ENCODE data around the gene EMX1.
A peak's percentile ranks its signal among the peaks of the same experiment; 100 is the strongest.

EMX1 gene

GRCh38 chr2:72933207-72933606 is 15.9 kb downstream of the EMX1 start:
- DNase-seq = no peak
- H3K27me3 ChIP-seq (ENCODE audit: insufficient read depth, low read length, poor library complexity) = peaks cover 3% of the 10 kb centered on the region
- no peak overlapping the region for H3K4me3 ChIP-seq (ENCODE audit: low read depth in 1 of 2, low read length in 2 of 2)
- no peaks in the 10 kb centered on the region for H3K9me3 ChIP-seq (ENCODE audit: insufficient read depth, low read length, severe bottlenecking)
- no peak overlapping the region for H3K9ac ChIP-seq (ENCODE audit: low read depth, low read length)
- H4K20me1 ChIP-seq (ENCODE audit: insufficient read depth, low read length) = peaks cover 3% of the 10 kb centered on the region
- no peak overlapping the region for H3K27ac ChIP-seq (ENCODE audit: low read length)
- H3K79me2 ChIP-seq (ENCODE audit: insufficient read depth, low read length) = no peaks in the 10 kb centered on the region
- no peaks in the 10 kb centered on the region for H3K36me3 ChIP-seq (ENCODE audit: insufficient read depth, low read length)
- TF ChIP-seq EZH2 (IDR thresholded peaks at IDR 0.05; ENCODE audit: borderline replicate concordance, low read depth, low read length, severe bottlenecking) (no peak), CTCF (IDR thresholded peaks at IDR 0.05; ENCODE audit: borderline replicate concordance, extremely low read depth, low read length, poor library complexity, severe bottlenecking) (no peak)
- no peak for ATAC-seq (ENCODE audit: insufficient read depth, low read depth)
- H3K4me1 ChIP-seq (ENCODE audit: insufficient read depth, low read length) = no peaks in the 10 kb centered on the region
- no peak overlapping the region for H3K4me2 ChIP-seq (ENCODE audit: insufficient read depth, low read length)
- H2AFZ ChIP-seq (ENCODE audit: low read depth, low read length) = no peak overlapping the region

- Histone ChIP-seq H3K36me3 (ENCODE audit: insufficient read depth, low read length) (no peaks in the 10 kb centered on the region), H3K9ac (ENCODE audit: low read depth, low read length) (no peak overlapping the region), H3K4me3 (ENCODE audit: low read depth in 1 of 2, low read length in 2 of 2) (no peak overlapping the region), H3K79me2 (ENCODE audit: insufficient read depth, low read length) (no peaks in the 10 kb centered on the region), H3K27ac (ENCODE audit: low read length) (no peak overlapping the region), H3K9me3 (ENCODE audit: insufficient read depth, low read length, severe bottlenecking) (no peaks in the 10 kb centered on the region), H3K4me2 (ENCODE audit: insufficient read depth, low read length) (no peak overlapping the region), H3K27me3 (ENCODE audit: insufficient read depth, low read length, poor library complexity) (peaks cover 3% of the 10 kb centered on the region), H2AFZ (ENCODE audit: low read depth, low read length) (no peak overlapping the region), H4K20me1 (ENCODE audit: insufficient read depth, low read length) (peaks cover 3% of the 10 kb centered on the region), H3K4me1 (ENCODE audit: insufficient read depth, low read length) (no peaks in the 10 kb centered on the region)
- TF ChIP-seq EZH2 (IDR thresholded peaks at IDR 0.05; ENCODE audit: borderline replicate concordance, low read depth, low read length, severe bottlenecking) (no peak), CTCF (IDR thresholded peaks at IDR 0.05; ENCODE audit: borderline replicate concordance, extremely low read depth, low read length, poor library complexity, severe bottlenecking) (no peak)
- ATAC-seq (ENCODE audit: insufficient read depth, low read depth) = no peak
- no peak for DNase-seq
These were observed 16.4 kb downstream of the EMX1 start for GRCh38 chr2:72933646-72934151.

GRCh38 chr2:72934683-72935610 is 17.6 kb downstream of the EMX1 start:
- no peak for ATAC-seq (ENCODE audit: insufficient read depth, low read depth)

More at GRCh38 chr2:72934683-72935610, 17.6 kb downstream of the EMX1 start:
- no peak for TF ChIP-seq EZH2 (IDR thresholded peaks at IDR 0.05; ENCODE audit: borderline replicate concordance, low read depth, low read length, severe bottlenecking)
- peak; percentile 20 for TF ChIP-seq CTCF (IDR thresholded peaks at IDR 0.05; ENCODE audit: borderline replicate concordance, extremely low read depth, low read length, poor library complexity, severe bottlenecking)
- no peak overlapping the region for H3K4me3 ChIP-seq (ENCODE audit: low read depth in 1 of 2, low read length in 2 of 2)
- peaks cover 3% of the 10 kb centered on the region for H4K20me1 ChIP-seq (ENCODE audit: insufficient read depth, low read length)
- H3K36me3 ChIP-seq (ENCODE audit: insufficient read depth, low read length) = no peaks in the 10 kb centered on the region
- no peaks in the 10 kb centered on the region for H3K79me2 ChIP-seq (ENCODE audit: insufficient read depth, low read length)
- H3K27me3 ChIP-seq (ENCODE audit: insufficient read depth, low read length, poor library complexity) = no peaks in the 10 kb centered on the region
- no peak overlapping the region for H3K9ac ChIP-seq (ENCODE audit: low read depth, low read length)
- no peak overlapping the region for H3K4me2 ChIP-seq (ENCODE audit: insufficient read depth, low read length)
- no peaks in the 10 kb centered on the region for H3K4me1 ChIP-seq (ENCODE audit: insufficient read depth, low read length)
- H3K27ac ChIP-seq (ENCODE audit: low read length) = no peak overlapping the region
- no peak overlapping the region for H2AFZ ChIP-seq (ENCODE audit: low read depth, low read length)
- no peaks in the 10 kb centered on the region for H3K9me3 ChIP-seq (ENCODE audit: insufficient read depth, low read length, severe bottlenecking)
- no peak for DNase-seq
